Mesothelial cell of epicardium (in vitro differentiated cells): ENCODE measurements around the gene FRS2. TPM values are rescaled to one million over a fixed set of nuclear protein-coding genes. Genes with fewer than 3 reads are reported as not detected.
A peak's percentile ranks its signal among the peaks of the same experiment; 100 is the strongest.

ENCODE experiments used
- DNase-seq, 2 experiments: peaks; one replicate each; pipeline ENCODE4 v3.0.0; 2021; ENCODE audit warnings: low spot score in 2 of 2; ENCODE audit not compliant: unreplicated experiment in 2 of 2
- H3K27ac Mint-ChIP-seq: 2 replicates; pipeline ENCODE4 v1.8.0; 2021; ENCODE audit warnings: mixed read lengths
- H3K27me3 Mint-ChIP-seq: 2 replicates; pipeline ENCODE4 v1.8.0; 2021; ENCODE audit warnings: low read depth, mixed read lengths
- H3K36me3 Mint-ChIP-seq: 2 replicates; pipeline ENCODE4 v1.8.0; 2021; ENCODE audit warnings: mixed read lengths
- H3K4me1 Mint-ChIP-seq: 2 replicates; pipeline ENCODE4 v1.8.0; 2021; ENCODE audit warnings: mixed read lengths
- H3K4me3 Mint-ChIP-seq: 2 replicates; pipeline ENCODE4 v1.8.0; 2021; ENCODE audit warnings: mild to moderate bottlenecking, moderate library complexity, mixed read lengths
- H3K9me3 Mint-ChIP-seq: 2 replicates; pipeline ENCODE4 v1.8.0; 2021; ENCODE audit warnings: mixed read lengths
- total RNA-seq: library from RNA; stranded (reverse); gene quantifications from 3 replicates; pipeline ENCODE4 v1.2.1, GENCODE V29; 2021
- TF ChIP-seq, protein P1 (sequence below): fragments of 200-600 bp; sonication (generic); IDR thresholded peaks from one replicate; pipeline ENCODE4 v1.5.0; 2021; ENCODE audit warnings: antibody characterized with exemption; ENCODE audit not compliant: unreplicated experiment

FRS2 gene
- total RNA-seq, 1 donor from 2014 or later = 46.1 TPM

DNA sequence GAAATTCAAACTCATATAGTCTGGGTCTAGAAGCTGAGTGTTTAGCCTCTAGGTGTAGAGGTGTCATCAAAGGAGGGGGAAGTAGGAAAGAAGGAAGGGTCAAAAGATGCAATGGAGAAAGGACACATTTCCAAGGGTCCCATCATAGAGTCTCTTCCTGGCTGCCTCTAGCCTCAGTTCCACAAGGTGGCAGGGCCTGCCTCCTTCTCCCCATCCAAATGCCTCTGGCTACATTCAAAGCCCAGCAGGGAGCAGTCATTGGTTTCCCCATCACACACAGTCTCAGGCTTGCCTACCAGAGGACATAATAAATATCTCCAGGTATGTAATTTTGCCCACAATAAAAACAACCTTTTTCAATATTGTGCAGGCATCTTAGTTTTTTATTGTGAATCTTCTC lies 113.0 kb downstream of the FRS2 start:
- H3K27ac Mint-ChIP-seq = peak overlapping the region; percentile 53

GRCh38 chr12:69585189-69586062 lies 115.2 kb downstream of the FRS2 start, which contains the start of gene CCT2:
TSS of gene CCT2 (plus strand) at chr12:69585459. CDS start at chr12:69585522, 63 bp downstream.
- Mint-ChIP-seq H3K27ac (peak within 1 kb of the TSS; percentile 97), H3K27me3 (no peaks in the 10 kb centered on the region), H3K36me3 (peaks cover 19% of the 10 kb centered on the region), H3K9me3 (no peaks in the 10 kb centered on the region), H3K4me3 (peak within 1 kb of the TSS; percentile 96), H3K4me1 (peaks cover 8% of the 10 kb centered on the region)
- DNase-seq = peak; percentile 95 to 96
- TF ChIP-seq, protein P1, sequence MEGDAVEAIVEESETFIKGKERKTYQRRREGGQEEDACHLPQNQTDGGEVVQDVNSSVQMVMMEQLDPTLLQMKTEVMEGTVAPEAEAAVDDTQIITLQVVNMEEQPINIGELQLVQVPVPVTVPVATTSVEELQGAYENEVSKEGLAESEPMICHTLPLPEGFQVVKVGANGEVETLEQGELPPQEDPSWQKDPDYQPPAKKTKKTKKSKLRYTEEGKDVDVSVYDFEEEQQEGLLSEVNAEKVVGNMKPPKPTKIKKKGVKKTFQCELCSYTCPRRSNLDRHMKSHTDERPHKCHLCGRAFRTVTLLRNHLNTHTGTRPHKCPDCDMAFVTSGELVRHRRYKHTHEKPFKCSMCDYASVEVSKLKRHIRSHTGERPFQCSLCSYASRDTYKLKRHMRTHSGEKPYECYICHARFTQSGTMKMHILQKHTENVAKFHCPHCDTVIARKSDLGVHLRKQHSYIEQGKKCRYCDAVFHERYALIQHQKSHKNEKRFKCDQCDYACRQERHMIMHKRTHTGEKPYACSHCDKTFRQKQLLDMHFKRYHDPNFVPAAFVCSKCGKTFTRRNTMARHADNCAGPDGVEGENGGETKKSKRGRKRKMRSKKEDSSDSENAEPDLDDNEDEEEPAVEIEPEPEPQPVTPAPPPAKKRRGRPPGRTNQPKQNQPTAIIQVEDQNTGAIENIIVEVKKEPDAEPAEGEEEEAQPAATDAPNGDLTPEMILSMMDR = no peak

More for the DNA sequence above, 113.0 kb downstream of the FRS2 start:
- Mint-ChIP-seq H3K9me3 (no peaks in the 10 kb centered on the region), H3K36me3 (peaks cover 4% of the 10 kb centered on the region), H3K4me3 (no peak overlapping the region), H3K27me3 (no peaks in the 10 kb centered on the region), H3K4me1 (peaks cover 8% of the 10 kb centered on the region)
- DNase-seq = no peak
- TF ChIP-seq, protein P1 = no peak

DNA sequence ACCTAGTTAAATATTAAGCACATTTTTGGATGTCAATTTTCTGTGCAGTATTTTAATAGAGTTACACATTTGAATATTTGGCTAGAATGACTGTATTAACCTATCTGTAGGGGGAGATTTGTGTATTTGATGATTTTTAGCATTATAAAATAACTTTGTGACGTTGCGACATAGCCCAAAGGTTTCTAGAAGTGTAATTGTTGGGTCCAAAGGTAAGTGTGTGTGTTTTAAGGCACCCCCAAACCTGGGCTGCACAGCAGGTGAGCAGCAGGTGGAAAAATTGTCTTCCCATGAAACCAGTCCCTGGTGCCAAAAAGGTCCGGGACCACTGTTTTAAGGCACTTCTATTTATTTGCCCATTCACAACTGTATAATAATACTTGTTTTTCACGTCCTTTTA lies 118.3 kb downstream of the FRS2 start:
- no peak for DNase-seq
- Mint-ChIP-seq H3K36me3 (peaks cover 34% of the 10 kb centered on the region), H3K4me1 (peaks cover 8% of the 10 kb centered on the region), H3K27me3 (no peaks in the 10 kb centered on the region), H3K4me3 (no peak overlapping the region), H3K9me3 (no peaks in the 10 kb centered on the region), H3K27ac (no peak overlapping the region)
- TF ChIP-seq, protein P1 = no peak

DNA sequence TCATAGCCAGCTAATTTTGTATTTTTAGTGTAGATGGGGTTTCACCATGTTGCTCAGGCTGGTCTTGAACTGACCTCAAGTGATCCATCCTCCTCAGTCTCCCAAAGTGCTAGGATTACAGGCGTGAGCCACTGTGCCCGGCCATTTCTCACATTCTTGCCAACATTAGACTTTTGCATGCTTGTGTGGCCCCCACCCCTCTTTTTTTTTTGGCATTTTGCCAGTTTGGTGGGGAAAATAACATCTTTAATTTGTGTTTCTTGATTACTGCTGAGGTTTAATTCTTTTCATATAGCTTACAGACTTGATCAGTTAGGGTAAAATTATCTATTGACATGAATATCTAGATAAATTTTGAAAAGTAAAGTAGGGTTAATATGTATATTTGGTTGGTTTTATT lies 118.9 kb downstream of the FRS2 start:
- no peak overlapping the region for H3K27ac Mint-ChIP-seq
- no peak for DNase-seq
- H3K27me3 Mint-ChIP-seq = no peaks in the 10 kb centered on the region
- TF ChIP-seq, protein P1 = no peak
- no peaks in the 10 kb centered on the region for H3K9me3 Mint-ChIP-seq
- H3K4me1 Mint-ChIP-seq = peaks cover 8% of the 10 kb centered on the region
- H3K4me3 Mint-ChIP-seq = no peak overlapping the region
- peaks cover 38% of the 10 kb centered on the region for H3K36me3 Mint-ChIP-seq

DNA sequence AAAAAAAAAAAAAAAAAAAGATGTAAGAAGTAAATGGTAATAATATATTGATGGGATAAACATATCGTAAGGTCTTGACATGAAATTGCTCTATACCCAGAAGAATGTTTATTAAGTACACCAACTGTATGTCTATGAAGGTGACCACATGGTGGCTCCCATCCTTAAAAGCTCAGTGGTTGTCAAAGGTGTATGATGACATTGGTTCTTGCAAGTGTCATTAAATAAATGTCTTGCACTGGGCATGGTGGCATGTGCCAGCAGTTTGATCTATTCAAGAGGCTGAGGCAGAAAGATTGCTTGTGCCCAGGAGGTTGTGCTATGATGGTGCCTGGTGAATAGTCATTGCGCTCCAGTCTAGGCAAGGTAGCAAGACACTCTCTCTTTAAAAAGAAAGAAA lies 125.5 kb downstream of the FRS2 start:
- TF ChIP-seq, protein P1 = no peak
- peaks cover 48% of the 10 kb centered on the region for H3K36me3 Mint-ChIP-seq
- no peak for DNase-seq
- no peaks in the 10 kb centered on the region for H3K27me3 Mint-ChIP-seq
- no peaks in the 10 kb centered on the region for H3K9me3 Mint-ChIP-seq
- no peak overlapping the region for H3K27ac Mint-ChIP-seq
- no peaks in the 10 kb centered on the region for H3K4me1 Mint-ChIP-seq
- H3K4me3 Mint-ChIP-seq = no peak overlapping the region
